ENCODE results near the gene IDE.
"Not testable (repeated sequence)": the region's sequence is repeated elsewhere in the genome, so short reads cannot be mapped to it uniquely, and the experiment has no call there.

The IDE gene

GRCh38 chr10:92452313-92452712 is 121.6 kb downstream of the IDE start:
- Histone ChIP-seq H3K4me1 (ENCODE audit: insufficient read depth, low read length) (no peaks in the 10 kb centered on the region), H2AFZ (ENCODE audit: low read depth, low read length) (no peak overlapping the region), H3K9me3 (ENCODE audit: low read length) (no peaks in the 10 kb centered on the region), H3K36me3 (ENCODE audit: insufficient read depth, low read length) (peaks cover 27% of the 10 kb centered on the region), H3K4me3 (ENCODE audit: low read length) (no peak overlapping the region), H3K27me3 (ENCODE audit: insufficient read depth, low read length) (no peaks in the 10 kb centered on the region)

GRCh38 chr10:92451431-92451830 is 122.5 kb downstream of the IDE start:
- H3K9me3 ChIP-seq (ENCODE audit: low read length) = no peaks in the 10 kb centered on the region
- H3K4me1 ChIP-seq (ENCODE audit: insufficient read depth, low read length) = no peaks in the 10 kb centered on the region
- no peak overlapping the region for H2AFZ ChIP-seq (ENCODE audit: low read depth, low read length)
- no peaks in the 10 kb centered on the region for H3K27me3 ChIP-seq (ENCODE audit: insufficient read depth, low read length)
- H3K4me3 ChIP-seq (ENCODE audit: low read length) = no peak overlapping the region
- H3K36me3 ChIP-seq (ENCODE audit: insufficient read depth, low read length) = peaks cover 25% of the 10 kb centered on the region

DNA sequence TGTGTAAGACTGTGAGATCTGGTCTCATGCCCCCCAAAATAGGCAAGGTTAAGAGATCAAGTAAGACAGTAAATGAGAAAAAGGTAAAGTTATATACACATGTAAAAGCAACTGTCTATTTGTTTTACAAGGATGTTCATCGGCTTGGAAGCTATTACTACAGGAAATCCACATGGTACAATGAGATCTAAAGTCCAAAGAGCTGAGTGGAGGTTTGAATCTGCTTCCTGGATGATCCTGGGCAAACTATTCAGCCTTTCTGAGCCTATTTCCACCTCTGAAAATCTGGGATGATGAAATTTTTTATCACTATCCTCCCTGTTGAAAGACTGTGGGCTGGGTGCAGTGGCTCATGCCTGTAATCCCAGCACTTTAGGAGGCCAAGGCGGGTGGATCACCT is 123.0 kb downstream of the IDE start:
- Histone ChIP-seq H3K36me3 (ENCODE audit: insufficient read depth, low read length) (peaks cover 23% of the 10 kb centered on the region), H3K4me3 (ENCODE audit: low read length) (no peak overlapping the region), H2AFZ (ENCODE audit: low read depth, low read length) (no peak overlapping the region), H3K27me3 (ENCODE audit: insufficient read depth, low read length) (no peaks in the 10 kb centered on the region), H3K4me1 (ENCODE audit: insufficient read depth, low read length) (no peaks in the 10 kb centered on the region), H3K9me3 (ENCODE audit: low read length) (no peaks in the 10 kb centered on the region)

GRCh38 chr10:92440578-92440977 is 133.3 kb downstream of the IDE start:
- Histone ChIP-seq H3K27me3 (ENCODE audit: insufficient read depth, low read length) (no peaks in the 10 kb centered on the region), H3K4me3 (ENCODE audit: low read length) (no peak overlapping the region), H3K9me3 (ENCODE audit: low read length) (no peaks in the 10 kb centered on the region), H3K4me1 (ENCODE audit: insufficient read depth, low read length) (no peaks in the 10 kb centered on the region), H3K36me3 (ENCODE audit: insufficient read depth, low read length) (no peaks in the 10 kb centered on the region), H2AFZ (ENCODE audit: low read depth, low read length) (no peak overlapping the region)

DNA sequence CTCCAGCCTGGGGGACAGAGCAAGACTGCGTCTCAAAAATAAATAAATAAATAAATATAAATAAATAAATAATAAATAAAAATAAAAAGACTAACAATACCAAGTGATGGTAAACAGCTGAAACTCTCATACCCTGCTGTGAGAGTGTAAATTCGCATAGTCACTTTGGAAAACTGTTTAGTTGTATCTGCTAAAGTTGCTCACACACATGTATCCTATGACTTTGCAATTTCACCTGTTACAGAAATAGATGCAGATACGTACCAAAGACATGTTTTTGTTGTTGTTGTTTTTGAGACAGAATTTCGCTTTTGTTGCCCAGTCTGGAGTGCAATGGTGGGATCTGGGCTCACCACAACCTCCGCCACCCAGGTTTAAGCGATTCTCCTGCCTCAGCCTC is 135.7 kb downstream of the IDE start:
- Histone ChIP-seq H3K4me1 (ENCODE audit: insufficient read depth, low read length) (no peaks in the 10 kb centered on the region), H2AFZ (ENCODE audit: low read depth, low read length) (no peak overlapping the region), H3K27me3 (ENCODE audit: insufficient read depth, low read length) (no peaks in the 10 kb centered on the region), H3K36me3 (ENCODE audit: insufficient read depth, low read length) (no peaks in the 10 kb centered on the region), H3K9me3 (ENCODE audit: low read length) (no peaks in the 10 kb centered on the region), H3K4me3 (ENCODE audit: low read length) (no peak overlapping the region)

DNA sequence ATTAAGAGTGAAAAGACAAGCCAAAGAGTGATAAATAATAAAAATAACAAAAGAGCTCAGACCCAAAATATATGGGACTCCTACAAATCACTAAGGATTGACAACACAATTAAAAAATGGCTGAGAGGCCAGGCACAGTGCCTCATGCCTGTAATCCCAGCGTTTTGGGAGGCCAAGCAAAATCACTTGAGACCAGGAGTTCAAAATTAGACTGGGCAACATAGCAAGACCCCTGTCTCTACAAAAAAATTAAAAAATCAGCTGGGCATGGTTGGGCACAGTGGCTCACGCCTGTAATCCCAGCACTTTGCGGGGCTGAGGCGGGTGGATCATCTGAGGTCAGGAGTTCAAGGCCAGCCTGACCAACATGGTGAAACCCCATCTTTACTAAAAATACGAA is 137.3 kb downstream of the IDE start:
- H3K4me1 ChIP-seq (ENCODE audit: insufficient read depth, low read length) = no peaks in the 10 kb centered on the region
- H3K9me3 ChIP-seq (ENCODE audit: low read length) = no peaks in the 10 kb centered on the region
- H3K27me3 ChIP-seq (ENCODE audit: insufficient read depth, low read length) = no peaks in the 10 kb centered on the region
- H2AFZ ChIP-seq (ENCODE audit: low read depth, low read length) = no peak overlapping the region
- H3K4me3 ChIP-seq (ENCODE audit: low read length) = no peak overlapping the region
- H3K36me3 ChIP-seq (ENCODE audit: insufficient read depth, low read length) = no peaks in the 10 kb centered on the region

DNA sequence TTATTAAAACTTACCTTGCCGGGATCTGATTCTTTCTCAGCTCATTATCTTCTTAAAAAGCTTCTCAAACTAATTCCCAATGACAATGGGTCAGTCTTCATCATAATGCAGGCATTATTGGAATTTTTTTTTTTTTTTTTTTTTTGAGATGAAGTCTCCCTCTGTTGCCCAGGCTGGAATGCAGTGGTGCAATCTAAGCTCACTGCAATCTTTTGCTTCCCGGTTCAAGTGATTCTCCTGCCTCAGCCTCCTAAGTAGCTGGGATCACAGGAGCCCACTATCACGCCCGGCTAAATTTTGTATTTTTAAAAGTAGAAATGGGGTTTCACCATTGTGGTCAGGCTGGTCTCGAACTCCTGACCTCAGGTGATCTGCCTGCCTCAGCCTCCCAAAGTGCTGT is 137.8 kb downstream of the IDE start:
- not testable (repeated sequence) for H3K27me3 ChIP-seq (ENCODE audit: insufficient read depth, low read length); H3K36me3 ChIP-seq (ENCODE audit: insufficient read depth, low read length)

DNA sequence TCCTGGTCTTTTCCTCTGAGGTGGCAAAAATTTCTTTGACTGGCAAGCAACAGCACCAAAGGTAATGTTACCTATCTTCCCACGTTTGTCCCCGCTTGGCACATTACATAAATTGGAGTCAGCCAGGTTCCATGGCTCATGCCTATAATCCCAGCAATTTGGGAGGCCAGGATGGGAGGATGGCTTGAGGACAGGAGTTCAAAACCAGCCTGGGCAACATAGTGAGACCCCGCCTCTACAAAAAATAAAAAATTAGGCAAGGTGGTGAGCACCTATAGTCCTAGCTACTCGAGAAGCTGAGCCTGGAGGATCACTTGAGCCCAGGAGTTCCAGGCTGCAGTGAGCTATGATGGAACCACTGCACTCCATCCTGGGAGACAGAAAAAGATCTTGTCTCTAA is 139.5 kb downstream of the IDE start:
- Histone ChIP-seq H3K27me3 (ENCODE audit: insufficient read depth, low read length) (no peaks in the 10 kb centered on the region), H2AFZ (ENCODE audit: low read depth, low read length) (no peak overlapping the region), H3K4me3 (ENCODE audit: low read length) (no peak overlapping the region), H3K4me1 (ENCODE audit: insufficient read depth, low read length) (no peaks in the 10 kb centered on the region), H3K9me3 (ENCODE audit: low read length) (no peaks in the 10 kb centered on the region), H3K36me3 (ENCODE audit: insufficient read depth, low read length) (no peaks in the 10 kb centered on the region)

More for the DNA sequence above, 137.8 kb downstream of the IDE start:
- H3K9me3 ChIP-seq (ENCODE audit: low read length); H3K4me1 ChIP-seq (ENCODE audit: insufficient read depth, low read length); H2AFZ ChIP-seq (ENCODE audit: low read depth, low read length); H3K4me3 ChIP-seq (ENCODE audit: low read length): not testable (repeated sequence)

GRCh38 chr10:92432596-92432995 is 141.3 kb downstream of the IDE start:
- Histone ChIP-seq H2AFZ (ENCODE audit: low read depth, low read length) (no peak overlapping the region), H3K36me3 (ENCODE audit: insufficient read depth, low read length) (no peaks in the 10 kb centered on the region), H3K4me1 (ENCODE audit: insufficient read depth, low read length) (no peaks in the 10 kb centered on the region)

DNA sequence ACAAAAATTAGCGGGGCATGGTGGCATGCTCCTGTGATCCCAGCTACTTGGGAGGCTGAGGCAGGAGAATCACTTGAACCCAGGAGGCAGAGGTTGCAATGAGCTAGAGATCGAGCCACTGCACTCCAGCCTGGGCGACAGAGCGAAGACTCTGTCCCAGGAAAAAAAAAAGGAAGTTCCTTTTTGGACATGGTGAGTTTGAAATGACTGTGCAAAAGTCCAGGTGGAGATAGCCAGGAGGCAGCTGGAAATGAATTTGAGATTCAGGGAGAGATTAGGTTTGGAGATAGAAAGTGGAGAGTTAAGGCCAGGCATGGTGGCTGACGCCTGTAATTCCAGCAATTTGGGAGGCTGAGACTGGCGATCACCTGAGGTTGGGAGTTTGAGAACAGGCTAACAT is 143.8 kb downstream of the IDE start:
- H3K36me3 ChIP-seq (ENCODE audit: insufficient read depth, low read length) = no peaks in the 10 kb centered on the region
- H3K9me3 ChIP-seq (ENCODE audit: low read length) = no peaks in the 10 kb centered on the region
- no peaks in the 10 kb centered on the region for H3K27me3 ChIP-seq (ENCODE audit: insufficient read depth, low read length)
- H3K4me3 ChIP-seq (ENCODE audit: low read length) = no peak overlapping the region
- H2AFZ ChIP-seq (ENCODE audit: low read depth, low read length) = no peak overlapping the region
- no peaks in the 10 kb centered on the region for H3K4me1 ChIP-seq (ENCODE audit: insufficient read depth, low read length)

More at GRCh38 chr10:92432596-92432995, 141.3 kb downstream of the IDE start:
- H3K9me3 ChIP-seq (ENCODE audit: low read length) = no peaks in the 10 kb centered on the region
- H3K4me3 ChIP-seq (ENCODE audit: low read length) = no peak overlapping the region
- H3K27me3 ChIP-seq (ENCODE audit: insufficient read depth, low read length) = no peaks in the 10 kb centered on the region

GRCh38 chr10:92421550-92421949 is 152.3 kb downstream of the IDE start:
- H3K36me3 ChIP-seq (ENCODE audit: insufficient read depth, low read length) = no peaks in the 10 kb centered on the region
- no peak overlapping the region for H3K4me3 ChIP-seq (ENCODE audit: low read length)
- H3K4me1 ChIP-seq (ENCODE audit: insufficient read depth, low read length) = no peaks in the 10 kb centered on the region
- no peak overlapping the region for H2AFZ ChIP-seq (ENCODE audit: low read depth, low read length)
- H3K27me3 ChIP-seq (ENCODE audit: insufficient read depth, low read length) = peaks cover 18% of the 10 kb centered on the region
- H3K9me3 ChIP-seq (ENCODE audit: low read length) = peaks cover 10% of the 10 kb centered on the region

GRCh38 chr10:92420546-92421275 is 153.2 kb downstream of the IDE start:
- H3K27me3 ChIP-seq (ENCODE audit: insufficient read depth, low read length) = peaks cover 18% of the 10 kb centered on the region
- peak overlapping the region; percentile 86 for H2AFZ ChIP-seq (ENCODE audit: low read depth, low read length)
- no peaks in the 10 kb centered on the region for H3K4me1 ChIP-seq (ENCODE audit: insufficient read depth, low read length)
- H3K4me3 ChIP-seq (ENCODE audit: low read length) = no peak overlapping the region
- H3K36me3 ChIP-seq (ENCODE audit: insufficient read depth, low read length) = no peaks in the 10 kb centered on the region
- H3K9me3 ChIP-seq (ENCODE audit: low read length) = peaks cover 10% of the 10 kb centered on the region

- Histone ChIP-seq H3K4me3 (ENCODE audit: low read length) (no peak overlapping the region), H3K36me3 (ENCODE audit: insufficient read depth, low read length) (no peaks in the 10 kb centered on the region), H3K9me3 (ENCODE audit: low read length) (peaks cover 10% of the 10 kb centered on the region), H2AFZ (ENCODE audit: low read depth, low read length) (peak overlapping the region; percentile 86), H3K27me3 (ENCODE audit: insufficient read depth, low read length) (peaks cover 18% of the 10 kb centered on the region), H3K4me1 (ENCODE audit: insufficient read depth, low read length) (no peaks in the 10 kb centered on the region)
Measured at GRCh38 chr10:92419740-92420545, 153.9 kb downstream of the IDE start.

All from neuron (in vitro differentiated cells).